Breast epithelium (tissue), 3 donors: ENCODE measurements around the gene GREB1.

Experiments used
- POLR2A ChIP-seq: fragments of 450-650 bp; IDR thresholded peaks from one replicate; pipeline ENCODE4 v1.6.1; 2016; ENCODE audit warnings: antibody characterized with exemption, mild to moderate bottlenecking, moderate library complexity
- POLR2AphosphoS5 ChIP-seq, 3 donors: sonication (generic); formaldehyde crosslinking; IDR thresholded peaks; one replicate each; pipeline ENCODE4 v1.6.1; 2017; ENCODE audit warnings: antibody characterized with exemption in 3 of 3
- TF ChIP-seq, protein P1 (sequence below), 3 donors: fragments of 450-650 bp; IDR thresholded peaks; one replicate each; pipeline ENCODE4 v1.5.1; 2016 to 2017; ENCODE audit warnings: antibody characterized with exemption in 3 of 3, mild to moderate bottlenecking in 3 of 3, moderate library complexity in 3 of 3

GRCh38 chr2:11569636-11570035, 35.8 kb downstream of the GREB1 start:
- TF ChIP-seq, protein P1, sequence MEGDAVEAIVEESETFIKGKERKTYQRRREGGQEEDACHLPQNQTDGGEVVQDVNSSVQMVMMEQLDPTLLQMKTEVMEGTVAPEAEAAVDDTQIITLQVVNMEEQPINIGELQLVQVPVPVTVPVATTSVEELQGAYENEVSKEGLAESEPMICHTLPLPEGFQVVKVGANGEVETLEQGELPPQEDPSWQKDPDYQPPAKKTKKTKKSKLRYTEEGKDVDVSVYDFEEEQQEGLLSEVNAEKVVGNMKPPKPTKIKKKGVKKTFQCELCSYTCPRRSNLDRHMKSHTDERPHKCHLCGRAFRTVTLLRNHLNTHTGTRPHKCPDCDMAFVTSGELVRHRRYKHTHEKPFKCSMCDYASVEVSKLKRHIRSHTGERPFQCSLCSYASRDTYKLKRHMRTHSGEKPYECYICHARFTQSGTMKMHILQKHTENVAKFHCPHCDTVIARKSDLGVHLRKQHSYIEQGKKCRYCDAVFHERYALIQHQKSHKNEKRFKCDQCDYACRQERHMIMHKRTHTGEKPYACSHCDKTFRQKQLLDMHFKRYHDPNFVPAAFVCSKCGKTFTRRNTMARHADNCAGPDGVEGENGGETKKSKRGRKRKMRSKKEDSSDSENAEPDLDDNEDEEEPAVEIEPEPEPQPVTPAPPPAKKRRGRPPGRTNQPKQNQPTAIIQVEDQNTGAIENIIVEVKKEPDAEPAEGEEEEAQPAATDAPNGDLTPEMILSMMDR (IDR thresholded peaks at IDR 0.05) = no peak
- no peak for TF ChIP-seq POLR2AphosphoS5 (IDR thresholded peaks at IDR 0.05)
- no peak for TF ChIP-seq POLR2A
